ENCODE results near the gene DENND2D.
A peak's percentile ranks its signal among the peaks of the same experiment; 100 is the strongest.

DENND2D gene

GRCh38 chr1:111199881-111200801 is at the start of gene DENND2D:
DENND2D (minus strand) TSS chr1:111200646; CDS start chr1:111200459, 187 bp downstream.
- DNase-seq (ENCODE audit: low spot score): no peak

DNA sequence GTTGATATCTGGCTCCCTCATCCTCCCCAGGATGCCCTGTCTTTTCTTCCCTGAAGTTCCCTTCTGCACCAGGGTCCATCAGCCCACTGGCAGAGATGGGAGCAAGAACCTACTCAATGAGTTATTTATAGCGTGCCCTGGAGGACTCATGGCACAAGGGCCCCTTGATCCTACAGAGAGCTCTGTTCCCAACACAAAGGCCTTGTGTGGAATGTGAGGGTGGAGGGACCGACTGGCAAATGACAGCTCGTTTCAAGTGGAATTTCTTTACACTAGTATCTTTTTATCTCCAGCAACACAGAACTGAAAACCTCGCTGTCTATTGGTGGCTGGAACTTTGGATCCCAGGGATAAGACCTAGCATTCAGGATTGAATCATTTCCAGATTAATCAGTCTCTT is 49.5 kb upstream of the DENND2D start:
- no peak for DNase-seq (ENCODE audit: low spot score)

- no peak for DNase-seq (ENCODE audit: low spot score)
Observed at GRCh38 chr1:111247125-111247838, 46.8 kb upstream of the DENND2D start.

DNA sequence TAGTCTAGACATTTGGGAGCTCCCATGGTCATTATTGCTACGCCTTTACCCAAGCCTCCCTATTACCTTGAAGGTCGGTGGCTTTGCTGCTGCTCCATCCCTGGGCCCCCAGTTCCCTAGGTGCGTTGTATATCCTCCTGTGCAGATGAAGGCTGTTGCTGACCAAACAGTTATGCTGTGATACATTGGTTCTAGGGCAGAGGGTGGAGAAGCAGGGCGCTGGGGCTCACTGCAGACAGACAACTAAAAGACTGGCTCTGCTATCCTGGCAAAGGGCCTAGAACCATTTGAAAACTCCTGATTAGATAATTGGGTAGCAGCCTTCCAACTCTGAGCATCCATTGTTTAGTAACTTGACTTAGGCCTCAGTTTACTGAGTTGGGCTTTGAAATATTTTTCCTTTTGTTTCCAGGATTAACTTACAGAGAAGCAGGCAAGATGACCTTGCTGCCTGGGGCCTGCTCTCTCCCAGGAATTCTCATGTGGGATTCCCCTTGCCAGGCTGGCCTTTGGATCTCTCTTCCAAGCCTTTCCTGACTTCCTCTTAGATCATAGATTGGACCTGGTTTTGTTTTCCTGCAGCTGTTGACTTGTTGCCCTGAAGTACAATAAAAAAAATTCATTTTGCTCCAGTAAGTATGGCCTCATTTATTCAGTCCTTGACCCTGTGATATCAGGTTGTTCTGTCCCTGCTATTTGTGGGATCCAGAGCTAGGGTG is 42.5 kb upstream of the DENND2D start:
- DNase-seq (ENCODE audit: low spot score): no peak

DNA sequence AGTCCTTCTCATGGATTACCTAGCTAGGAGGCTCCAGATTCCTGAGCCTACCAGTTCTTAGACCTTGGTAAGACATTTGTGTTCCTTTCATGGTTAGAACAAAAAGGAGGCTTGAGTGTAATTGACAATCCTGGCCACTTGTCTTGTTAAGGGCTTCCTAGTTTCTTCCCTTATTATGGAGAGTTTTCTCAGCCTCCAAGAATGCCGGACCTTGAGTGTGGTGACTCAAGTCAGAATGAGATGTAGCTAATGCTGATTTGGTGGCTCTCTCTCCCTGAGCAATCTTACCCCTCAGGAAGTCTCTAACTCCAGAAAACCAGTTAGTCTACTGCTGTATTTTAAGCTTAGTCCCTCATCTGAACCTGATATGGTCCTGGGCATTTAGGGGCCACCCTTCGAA is 41.4 kb upstream of the DENND2D start:
- no peak for DNase-seq (ENCODE audit: low spot score)

GRCh38 chr1:111238056-111238795 is 37.8 kb upstream of the DENND2D start:
- DNase-seq (ENCODE audit: low spot score): no peak

DNA sequence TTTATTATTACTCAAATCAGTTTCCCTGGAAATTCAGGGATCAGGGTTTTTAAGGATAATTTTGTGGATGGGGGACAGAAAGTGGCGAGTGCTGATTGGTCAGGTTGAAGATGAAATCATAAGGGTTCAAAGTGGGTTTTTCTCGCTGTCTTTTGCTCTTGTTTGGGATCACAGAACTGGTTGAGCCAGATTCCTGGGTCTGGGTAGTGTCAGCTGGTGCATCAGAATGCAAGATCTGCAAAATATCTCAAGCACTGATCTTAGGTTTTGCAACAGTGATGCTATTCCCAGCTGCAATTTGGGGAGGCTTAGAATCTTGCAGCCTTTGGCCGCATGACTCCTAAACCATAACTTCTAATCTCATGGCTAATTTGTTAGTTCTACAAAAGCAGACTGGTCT is 36.4 kb upstream of the DENND2D start:
- no peak for DNase-seq (ENCODE audit: low spot score)

GRCh38 chr1:111236379-111236778 is 35.9 kb upstream of the DENND2D start:
- DNase-seq (ENCODE audit: low spot score): no peak

DNA sequence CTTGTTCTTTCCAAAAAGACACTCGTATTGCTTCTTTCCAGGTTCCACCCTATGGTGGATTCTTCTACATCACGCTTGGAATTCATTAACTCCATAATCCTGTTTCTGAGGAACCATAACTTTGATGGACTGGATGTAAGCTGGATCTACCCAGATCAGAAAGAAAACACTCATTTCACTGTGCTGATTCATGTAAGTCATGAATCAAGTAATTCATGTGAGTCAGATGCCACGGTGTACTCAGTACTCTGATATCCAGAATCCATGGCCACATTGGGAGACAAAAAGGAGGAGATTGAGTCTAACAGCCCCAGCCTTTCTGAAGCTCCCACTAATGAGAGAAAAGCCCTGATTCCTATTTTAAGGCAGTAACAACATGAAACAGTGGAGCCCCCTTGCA is 34.4 kb upstream of the DENND2D start:
- DNase-seq (ENCODE audit: low spot score): no peak

- DNase-seq (ENCODE audit: low spot score): no peak
Observed at GRCh38 chr1:111234258-111234657, 33.8 kb upstream of the DENND2D start.

GRCh38 chr1:111232134-111232533 is 31.7 kb upstream of the DENND2D start:
- no peak for DNase-seq (ENCODE audit: low spot score)

GRCh38 chr1:111228748-111229126 is 28.3 kb upstream of the DENND2D start:
- no peak for DNase-seq (ENCODE audit: low spot score)

- peak; percentile 81 for DNase-seq (ENCODE audit: low spot score)
Observed at GRCh38 chr1:111227851-111228747, 27.7 kb upstream of the DENND2D start.

- DNase-seq (ENCODE audit: low spot score): no peak
Observed at GRCh38 chr1:111227434-111227833, 27.0 kb upstream of the DENND2D start, which contains the start of gene CHI3L2. CHI3L2 (plus strand) TSS chr1:111227713; CDS start chr1:111227730, 17 bp downstream.

DNA sequence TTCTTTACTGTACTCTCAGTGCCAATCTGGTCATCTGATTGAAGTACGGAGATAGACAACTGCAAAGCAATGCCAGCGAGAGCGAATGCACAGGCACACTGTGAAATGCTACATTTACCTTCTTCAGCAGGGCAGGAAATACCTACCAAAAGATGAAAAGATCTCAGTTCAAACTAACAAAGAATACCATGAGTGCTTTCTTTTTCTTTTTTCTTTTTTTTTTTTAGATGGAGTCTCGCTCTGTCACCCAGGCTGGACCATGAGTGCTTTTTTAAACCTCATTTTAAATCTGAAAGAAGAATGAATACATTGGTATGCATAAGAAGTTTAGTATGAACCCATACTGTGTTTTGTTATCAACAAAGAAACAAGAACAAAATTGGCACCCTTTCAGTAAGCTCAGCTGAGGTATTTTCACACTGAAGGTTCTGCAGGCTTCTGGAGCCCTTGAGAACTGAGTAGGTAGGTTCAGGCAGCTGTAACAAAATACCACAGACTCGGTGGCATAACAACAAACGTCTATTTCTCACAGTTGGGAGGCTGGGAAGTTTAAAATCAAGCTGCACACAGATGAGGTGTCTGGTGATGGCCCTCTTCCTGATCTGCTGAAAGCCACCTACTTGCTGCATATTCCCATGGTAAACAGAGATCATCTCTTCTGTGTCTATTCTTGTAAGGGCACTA is 25.4 kb upstream of the DENND2D start:
- DNase-seq (ENCODE audit: low spot score): no peak

DNA sequence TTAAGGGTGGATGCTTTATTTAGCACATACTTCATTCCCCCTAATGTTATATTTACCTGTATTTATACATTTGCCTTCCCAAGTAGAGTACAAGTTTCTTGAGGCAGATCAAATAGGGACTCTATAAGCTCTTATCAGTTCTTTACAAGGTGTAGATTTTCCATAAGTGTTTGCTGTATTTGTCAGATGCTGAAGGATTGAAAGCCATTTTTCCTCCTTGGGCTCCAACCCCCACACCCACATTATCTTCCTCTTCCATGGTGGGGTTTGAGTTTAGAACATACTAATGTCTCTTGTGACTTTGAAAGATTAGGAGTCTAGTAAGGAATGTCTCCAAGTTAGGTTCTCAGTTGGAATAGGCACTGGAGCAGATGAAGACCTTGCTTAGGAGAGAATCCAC is 24.6 kb upstream of the DENND2D start:
- no peak for DNase-seq (ENCODE audit: low spot score)

DNA sequence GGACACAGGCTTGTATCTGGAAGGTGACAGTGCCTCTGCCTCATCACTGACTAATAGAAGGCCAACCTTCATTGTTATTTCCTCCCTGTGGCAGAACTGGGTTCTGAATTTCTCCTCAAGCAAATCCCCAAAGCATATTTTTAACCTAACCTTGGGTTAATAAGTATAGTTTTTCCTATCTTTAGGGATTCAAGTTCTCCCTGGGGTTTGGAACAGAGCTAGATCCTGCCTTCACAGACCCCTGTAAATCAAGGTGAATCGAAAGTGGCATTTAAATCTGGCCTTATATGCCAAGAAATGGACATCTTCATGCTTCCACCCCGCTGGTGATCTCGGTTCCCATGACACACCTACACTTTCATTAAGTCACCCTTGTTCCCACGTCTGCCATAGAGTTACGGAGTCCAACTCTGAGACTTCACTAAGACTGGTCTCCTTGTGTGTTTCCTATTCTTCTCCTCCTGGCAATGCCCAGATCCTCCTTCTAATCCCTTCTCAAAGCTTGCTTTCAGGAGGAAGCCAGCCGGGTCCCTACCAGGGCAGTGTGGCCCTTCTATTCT is 22.8 kb upstream of the DENND2D start:
- no peak for DNase-seq (ENCODE audit: low spot score)

DNA sequence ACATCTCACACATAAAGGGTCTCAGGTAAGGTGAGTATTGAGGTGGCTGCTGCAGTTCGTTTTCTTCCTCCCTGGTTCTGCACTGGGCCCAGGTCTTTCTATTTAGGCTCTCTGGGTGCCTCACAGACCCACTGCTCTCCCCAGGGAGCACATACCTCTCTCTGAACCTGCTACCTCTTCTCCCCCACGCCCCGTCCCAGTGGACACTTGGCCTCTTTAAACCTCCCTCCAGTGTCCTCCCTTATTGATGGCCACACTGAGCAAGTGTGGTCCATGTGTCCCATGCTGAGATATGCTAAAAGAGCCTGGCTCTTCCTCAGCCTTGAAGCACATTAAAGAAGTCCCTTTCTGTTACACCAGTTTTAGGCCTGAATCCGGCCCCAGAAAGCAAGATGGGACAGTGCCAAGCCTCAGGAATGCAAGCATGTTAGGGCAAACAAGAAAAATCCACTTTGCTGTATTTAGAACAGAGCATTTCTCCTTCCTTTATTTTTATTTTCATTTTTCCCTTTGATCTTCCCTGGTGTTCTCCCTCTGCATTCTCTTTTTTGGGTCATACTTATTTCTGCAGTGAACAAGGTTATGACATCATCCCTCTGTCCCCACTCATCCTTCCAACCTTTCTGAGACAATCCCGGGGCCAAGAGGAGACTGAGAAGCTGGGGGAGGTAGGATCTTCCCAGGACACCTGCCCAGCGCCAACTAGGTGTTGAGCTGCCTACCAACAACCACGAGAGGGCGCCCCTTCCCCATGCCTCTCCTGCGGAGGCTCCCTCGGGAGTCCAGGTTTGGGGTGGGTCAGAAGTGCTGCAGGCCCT is 22.1 kb upstream of the DENND2D start:
- peak; percentile 67 for DNase-seq (ENCODE audit: low spot score)

Measured in SW480 (cell line).